Omental fat pad (tissue), 4 donors: ENCODE results near the gene RNASE9. TPM values are rescaled to one million over a fixed set of nuclear protein-coding genes. Genes with fewer than 3 reads are reported as not detected.

Source experiments
- ATAC-seq: fragments of 150-250 bp; one replicate; pipeline ENCODE4 v1.9.1; 2016; ENCODE audit warnings: mild to moderate bottlenecking, moderate library complexity; ENCODE audit not compliant: low FRiP score
- DNase-seq: peaks from one replicate; pipeline ENCODE4 v3.0.0-alpha.2; 2019; ENCODE audit warnings: low spot score
- total RNA-seq, 4 donors: library from RNA; depleted of rRNA; stranded (reverse); fragments of >200 nt; gene quantifications; one replicate each; pipeline ENCODE4 v1.1.0, GENCODE V29; 2016
- TF ChIP-seq, protein P1 (sequence below), 3 donors: fragments of 450-650 bp; IDR thresholded peaks; one replicate each; pipeline ENCODE4 v1.5.1; 2016 to 2017; ENCODE audit warnings: antibody characterized with exemption in 3 of 3, mild to moderate bottlenecking in 3 of 3, moderate library complexity in 2 of 3

The RNASE9 gene
- total RNA-seq, 4 donors from 2014 or later = not detected

DNA sequence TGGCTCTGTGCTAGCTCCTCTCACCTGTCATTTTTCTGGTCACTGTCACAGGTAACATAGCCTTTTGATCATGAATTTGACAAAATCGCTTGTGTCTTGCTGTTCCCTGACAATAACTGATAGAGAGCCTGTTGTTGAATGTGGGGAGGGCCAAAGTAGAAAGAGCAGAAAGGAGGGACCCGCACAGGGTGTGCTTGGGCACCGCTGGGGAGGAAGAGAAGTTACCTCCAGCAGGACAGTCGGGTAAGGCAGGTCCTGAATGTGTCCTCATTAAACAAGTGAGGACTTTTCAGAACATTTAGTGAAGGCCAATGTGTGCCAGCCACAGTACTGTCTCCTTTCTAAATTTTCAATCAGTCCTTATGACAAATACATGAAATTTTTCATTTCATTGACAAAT lies 30.4 kb upstream of the RNASE9 start, which contains the start of gene RNASE12:
RNASE12 (minus strand) TSS at position 142 of the 400 bp plus-strand sequence. CDS start 653 bp downstream, outside the sequence.
- no peak for ATAC-seq
- TF ChIP-seq, protein P1, sequence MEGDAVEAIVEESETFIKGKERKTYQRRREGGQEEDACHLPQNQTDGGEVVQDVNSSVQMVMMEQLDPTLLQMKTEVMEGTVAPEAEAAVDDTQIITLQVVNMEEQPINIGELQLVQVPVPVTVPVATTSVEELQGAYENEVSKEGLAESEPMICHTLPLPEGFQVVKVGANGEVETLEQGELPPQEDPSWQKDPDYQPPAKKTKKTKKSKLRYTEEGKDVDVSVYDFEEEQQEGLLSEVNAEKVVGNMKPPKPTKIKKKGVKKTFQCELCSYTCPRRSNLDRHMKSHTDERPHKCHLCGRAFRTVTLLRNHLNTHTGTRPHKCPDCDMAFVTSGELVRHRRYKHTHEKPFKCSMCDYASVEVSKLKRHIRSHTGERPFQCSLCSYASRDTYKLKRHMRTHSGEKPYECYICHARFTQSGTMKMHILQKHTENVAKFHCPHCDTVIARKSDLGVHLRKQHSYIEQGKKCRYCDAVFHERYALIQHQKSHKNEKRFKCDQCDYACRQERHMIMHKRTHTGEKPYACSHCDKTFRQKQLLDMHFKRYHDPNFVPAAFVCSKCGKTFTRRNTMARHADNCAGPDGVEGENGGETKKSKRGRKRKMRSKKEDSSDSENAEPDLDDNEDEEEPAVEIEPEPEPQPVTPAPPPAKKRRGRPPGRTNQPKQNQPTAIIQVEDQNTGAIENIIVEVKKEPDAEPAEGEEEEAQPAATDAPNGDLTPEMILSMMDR (IDR thresholded peaks at IDR 0.05) = no peak
- DNase-seq = no peak

DNA sequence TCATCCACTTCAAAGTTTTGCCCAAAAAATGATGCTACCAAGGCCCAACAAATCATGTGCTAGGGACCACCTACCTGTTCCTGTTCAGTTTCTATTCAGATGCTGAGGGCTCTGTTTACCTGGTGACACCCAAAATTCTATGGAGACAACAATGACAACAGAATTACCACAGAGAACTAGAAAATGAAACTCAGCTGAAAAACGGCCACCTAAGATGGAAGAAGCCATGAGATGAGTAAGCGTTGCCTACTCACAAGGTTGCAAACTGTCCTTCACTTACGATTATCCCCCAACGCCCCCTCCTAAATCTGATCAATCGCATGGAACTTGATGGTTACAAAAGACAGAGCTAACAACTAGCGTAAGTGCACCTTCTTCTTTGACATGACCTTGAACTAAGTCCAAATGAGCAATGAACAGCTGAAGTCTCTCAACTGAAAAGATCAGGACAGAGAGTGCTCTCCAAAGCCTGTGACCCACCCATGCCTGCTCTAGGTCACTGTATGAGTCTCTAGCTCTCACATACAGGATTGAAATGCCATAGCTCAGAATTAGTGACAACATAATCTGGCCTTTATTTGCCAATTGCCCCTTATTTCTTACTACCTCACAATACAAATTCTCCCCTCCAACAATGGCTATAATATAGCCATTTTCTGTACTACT lies 26.8 kb upstream of the RNASE9 start, which contains the start of gene RNASE11:
RNASE11 (minus strand) TSS at position 513 of the 666 bp plus-strand sequence.
- TF ChIP-seq, protein P1 (IDR thresholded peaks at IDR 0.05) = no peak
- ATAC-seq = no peak
- DNase-seq = no peak

DNA sequence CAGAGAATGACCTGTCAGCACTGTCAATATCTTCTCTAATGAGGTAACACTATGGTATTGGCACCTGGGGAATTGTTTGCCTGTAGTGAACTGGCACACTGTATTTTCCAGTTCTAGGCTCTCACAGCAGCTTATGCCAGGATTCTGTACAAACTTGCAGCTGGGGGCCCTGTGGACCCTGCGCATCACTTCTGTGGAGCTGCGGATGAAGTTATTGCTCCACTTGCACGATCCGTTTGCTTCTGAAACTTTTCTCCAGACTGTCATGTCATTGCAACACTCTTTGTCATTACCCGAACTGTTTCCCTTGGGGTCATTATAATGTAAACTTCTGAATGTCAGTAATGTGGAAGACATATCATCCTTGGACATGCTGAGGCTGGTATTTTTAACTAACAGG lies 23.1 kb upstream of the RNASE9 start:
- DNase-seq = no peak
- no peak for ATAC-seq
- TF ChIP-seq, protein P1 (IDR thresholded peaks at IDR 0.05) = no peak

DNA sequence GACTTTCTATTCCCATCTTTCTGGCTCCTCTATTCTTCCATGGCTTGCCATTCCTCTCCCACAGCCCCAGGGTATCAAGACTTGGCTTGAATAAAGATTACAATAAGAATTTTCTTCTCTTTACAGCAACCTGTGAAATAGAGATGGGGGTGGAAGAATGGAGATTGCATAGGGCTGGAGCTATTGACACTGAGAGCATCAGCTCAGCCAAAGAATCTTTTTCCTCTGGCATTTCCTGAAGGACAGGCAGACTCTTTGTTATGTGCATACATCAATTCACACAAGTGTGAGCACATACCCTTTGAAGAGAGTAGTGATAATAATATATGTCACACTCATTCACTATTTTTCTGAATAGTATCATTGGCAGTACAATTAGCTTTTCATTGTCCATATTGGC lies 22.3 kb upstream of the RNASE9 start:
- DNase-seq (no peak), ATAC-seq (no peak)
- TF ChIP-seq, protein P1 (IDR thresholded peaks at IDR 0.05) = no peak

DNA sequence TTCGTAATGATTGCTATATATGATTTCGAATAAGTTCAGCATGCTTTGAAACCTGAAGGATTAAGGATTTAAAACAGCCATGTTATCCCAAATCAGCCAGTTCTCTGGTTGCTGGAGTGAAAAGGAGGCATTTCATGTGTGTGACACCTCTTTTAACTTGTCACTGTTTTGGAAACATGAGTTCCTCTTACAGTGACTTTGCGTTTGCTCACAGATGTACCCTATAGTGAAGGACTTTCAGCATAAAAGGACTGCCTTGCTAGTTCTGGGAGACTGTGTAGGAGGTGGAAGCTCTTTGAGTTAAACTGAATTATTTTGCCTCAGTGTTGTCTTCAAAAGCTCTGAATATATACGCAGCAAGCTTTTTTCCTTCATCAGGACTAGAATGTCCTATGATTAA lies 19.4 kb upstream of the RNASE9 start:
- DNase-seq (no peak), ATAC-seq (no peak)
- TF ChIP-seq, protein P1 (IDR thresholded peaks at IDR 0.05) = no peak

DNA sequence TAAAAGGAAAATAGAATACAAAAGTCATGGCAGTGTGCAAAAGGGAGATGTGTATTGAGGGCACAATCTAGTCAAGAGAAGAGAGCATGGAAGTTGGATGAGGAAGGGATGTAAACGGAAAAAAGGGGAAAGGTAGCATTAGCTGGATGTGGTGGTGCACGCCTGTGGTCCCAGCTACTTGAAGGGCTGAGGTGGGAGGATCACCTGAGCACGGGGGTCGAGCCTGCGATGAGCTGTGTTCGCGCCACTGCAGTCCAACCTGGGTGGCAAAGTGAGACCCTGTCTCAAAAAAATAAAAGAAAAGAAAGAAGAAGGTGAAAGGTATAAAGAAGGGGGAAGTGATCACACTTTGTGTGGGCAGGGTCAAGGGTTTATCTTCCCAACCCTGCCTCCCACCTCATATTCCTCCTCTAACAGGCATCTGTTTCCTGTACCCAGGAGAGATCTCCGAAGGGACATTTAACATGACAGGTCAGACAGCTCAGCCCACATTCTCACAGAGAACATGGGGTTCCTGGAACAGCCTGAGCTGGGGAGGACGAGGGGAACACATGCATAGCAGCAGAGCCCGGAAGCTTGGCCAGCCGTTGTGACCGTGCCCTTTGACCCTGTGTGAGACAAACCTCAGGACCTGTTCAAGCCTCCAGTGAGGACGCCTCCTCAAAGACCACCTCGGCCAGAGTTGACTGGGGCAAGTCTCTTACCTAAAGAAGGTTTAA lies 18.1 kb upstream of the RNASE9 start:
- TF ChIP-seq, protein P1 (IDR thresholded peaks at IDR 0.05) = no peak
- ATAC-seq = no peak
- DNase-seq = no peak
